Spleen (tissue), 11 donors: ENCODE results near the gene GGT7. TPM values are rescaled to one million over a fixed set of nuclear protein-coding genes. Genes with fewer than 3 reads are reported as not detected.
A peak's percentile ranks its signal among the peaks of the same experiment; 100 is the strongest.

ENCODE experiments used
- DNase-seq: peaks from one replicate; pipeline ENCODE4 v3.0.0-alpha.2; 2020
- H3K27ac ChIP-seq, 8 donors: fragments of 200-600 bp; sonication (generic) in 7 of 8; 1 replicate in 4 of 8; 2 replicates in 4 of 8; pipeline versions ENCODE4 v1.5.0 to v1.8.0; 2016 to 2021; ENCODE audit warnings: inconsistent platforms in 4 of 8, mild to moderate bottlenecking in 4 of 8, moderate library complexity in 1 of 8
- H3K27me3 ChIP-seq, 7 donors: fragments of 200-600 bp; sonication (generic) in 6 of 7; replicated peaks in 1 of 7; 1 replicate in 4 of 7; 2 replicates in 3 of 7; pipeline versions ENCODE4 v1.5.0 to v1.8.0; 2016 to 2021; ENCODE audit warnings: inconsistent platforms in 3 of 7, mild to moderate bottlenecking in 1 of 7
- H3K36me3 ChIP-seq, 6 donors: fragments of 200-600 bp; sonication (generic) in 5 of 6; 1 replicate in 4 of 6; 2 replicates in 2 of 6; pipeline versions ENCODE4 v1.5.0 to v1.8.0; 2016 to 2021; ENCODE audit warnings: inconsistent platforms in 2 of 6
- H3K4me1 ChIP-seq, 6 donors: fragments of 200-600 bp; sonication (generic) in 5 of 6; 1 replicate in 3 of 6; 2 replicates in 3 of 6; pipeline versions ENCODE4 v1.5.0 to v1.8.0; 2016 to 2021; ENCODE audit warnings: inconsistent platforms in 3 of 6
- H3K4me3 ChIP-seq, 8 donors: fragments of 200-600 bp; sonication (generic) in 7 of 8; 1 replicate in 4 of 8; 2 replicates in 4 of 8; pipeline versions ENCODE4 v1.5.0 to v1.8.0; 2016 to 2021; ENCODE audit warnings: inconsistent platforms in 4 of 8, mild to moderate bottlenecking in 4 of 8, moderate library complexity in 2 of 8
- H3K9me3 ChIP-seq, 8 donors: fragments of 200-600 bp; sonication (generic) in 7 of 8; 1 replicate in 4 of 8; 2 replicates in 4 of 8; pipeline versions ENCODE4 v1.5.0 to v1.8.0; 2016 to 2021; ENCODE audit warnings: inconsistent platforms in 4 of 8
- POLR2A ChIP-seq, 3 donors: fragments of 450-650 bp; IDR thresholded peaks; one replicate each; pipeline ENCODE4 v1.5.1; 2017; ENCODE audit warnings: antibody characterized with exemption in 3 of 3, mild to moderate bottlenecking in 1 of 3
- POLR2AphosphoS5 ChIP-seq, 3 donors: sonication (generic); formaldehyde crosslinking; IDR thresholded peaks; one replicate each; pipeline ENCODE4 v1.5.1; 2017; ENCODE audit warnings: antibody characterized with exemption in 3 of 3
- WGBS, 5 donors: extraction: QIAGEN DNeasy Blood & Tissue Kit in 3 of 5; methylation state at CpG; one replicate each; pipeline versions ENCODE4 v1.1.5 to v1.1.7; 2013 to 2018; 5-methylcytosine and 5-hydroxymethylcytosine counted together
- intact Hi-C: fragments of 100-400 bp; cut with DNase I; formaldehyde crosslinking; loops from one replicate; pipeline ENCODE4 v1.15.0; 2023; ENCODE audit warnings: low total_unique reads
- polyA plus RNA-seq, 3 donors: library from polyadenylated mRNA; stranded (reverse); fragments of 200-250 nt; gene quantifications; one replicate each; pipeline ENCODE4 v1.2.1, GENCODE V29; 2013
- total RNA-seq, 7 donors: library from RNA; depleted of rRNA in 3 of 7; stranded (reverse); fragments of >200 nt in 3 of 7; fragmentation: NEBNext Ultra II Directional in 4 of 7; extraction: Animal tissue kit (Norgen Biotek cat#: 25700) in 4 of 7; gene quantifications; one replicate each; pipeline versions ENCODE4 v1.1.0 to v1.2.1, GENCODE V29; 2016 to 2021
- TF ChIP-seq, protein P1 (sequence below), 11 experiments: fragments of 200-600 bp in 7 of 11; fragments of 450-650 bp in 4 of 11; sonication (generic) in 4 of 11; IDR thresholded peaks in 8 of 11; conservative IDR thresholded peaks in 3 of 11; 1 replicate in 7 of 11; 2 replicates in 4 of 11; pipeline versions ENCODE4 v1.4.0 to v1.8.0; 2016 to 2021; ENCODE audit warnings: antibody characterized with exemption in 11 of 11, inconsistent platforms in 4 of 11, mild to moderate bottlenecking in 1 of 11
- donor health status: healthy with polysubstance abuse.
- donor health status: DM: no; HTN: no; CAD: no; lungs with moderate emphysema.
- donor health status: DM: no; HTN: no; CAD: no.
- donor health status: Bipolar disorder and iron deficiency.
- donor health status: healthy.
- donor health status: DM: no; HTN: no; CAD: no.
- donor health status: DM: yes; HTN: yes; CAD: no.

GGT7 gene
- total and polyA plus RNA-seq, 10 donors: 4.3 to 22.1 (median 11.6) TPM

DNA sequence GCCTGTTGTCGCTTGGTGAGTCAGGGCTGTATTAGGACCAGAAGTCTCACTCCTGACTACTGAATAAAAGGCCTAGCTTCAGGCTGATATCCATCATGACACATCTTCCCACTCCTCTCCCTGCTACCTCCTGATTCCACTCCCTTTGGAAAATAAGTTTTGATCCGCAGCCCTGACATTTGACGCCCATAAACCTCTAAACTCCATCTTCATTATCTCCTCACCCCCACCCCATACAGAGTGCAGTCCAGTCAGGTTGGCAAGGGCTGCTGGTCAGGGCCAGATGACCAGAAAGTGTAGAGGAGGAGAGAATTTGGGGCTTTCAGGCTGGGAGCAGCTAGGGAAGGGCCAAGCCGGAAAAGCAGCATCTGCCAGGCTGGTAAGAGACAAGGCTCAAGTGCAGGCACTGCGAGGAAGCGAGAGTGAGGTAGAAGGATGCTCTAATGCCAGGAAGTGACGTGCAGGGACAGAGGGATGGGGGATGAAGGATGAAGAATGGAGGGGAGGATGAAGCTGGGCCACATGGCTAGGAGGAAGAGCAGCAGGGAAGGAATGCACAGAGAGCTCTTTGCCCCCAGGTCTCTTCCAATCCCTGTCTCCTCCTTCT is 1.2 kb downstream of the GGT7 start:
- intact Hi-C loops: loop anchor here (5.0 kb wide), 1 partner anchor 86 kb away; the partner anchor contains the start of genes GSS and MYH7B
- Histone ChIP-seq H3K36me3 (no peaks in the 10 kb centered on the region), H3K4me3 (peak overlapping the region in 4 of 8 donors; percentile 48 to 73 (median 54)), H3K27me3 (no peaks in the 10 kb centered on the region), H3K27ac (peak overlapping the region in 2 of 8 donors; percentile 56 to 80), H3K4me1 (peaks cover 19 to 53% (median 48%) of the 10 kb centered on the region in 6 donors), H3K9me3 (no peaks in the 10 kb centered on the region)
- TF ChIP-seq, protein P1, sequence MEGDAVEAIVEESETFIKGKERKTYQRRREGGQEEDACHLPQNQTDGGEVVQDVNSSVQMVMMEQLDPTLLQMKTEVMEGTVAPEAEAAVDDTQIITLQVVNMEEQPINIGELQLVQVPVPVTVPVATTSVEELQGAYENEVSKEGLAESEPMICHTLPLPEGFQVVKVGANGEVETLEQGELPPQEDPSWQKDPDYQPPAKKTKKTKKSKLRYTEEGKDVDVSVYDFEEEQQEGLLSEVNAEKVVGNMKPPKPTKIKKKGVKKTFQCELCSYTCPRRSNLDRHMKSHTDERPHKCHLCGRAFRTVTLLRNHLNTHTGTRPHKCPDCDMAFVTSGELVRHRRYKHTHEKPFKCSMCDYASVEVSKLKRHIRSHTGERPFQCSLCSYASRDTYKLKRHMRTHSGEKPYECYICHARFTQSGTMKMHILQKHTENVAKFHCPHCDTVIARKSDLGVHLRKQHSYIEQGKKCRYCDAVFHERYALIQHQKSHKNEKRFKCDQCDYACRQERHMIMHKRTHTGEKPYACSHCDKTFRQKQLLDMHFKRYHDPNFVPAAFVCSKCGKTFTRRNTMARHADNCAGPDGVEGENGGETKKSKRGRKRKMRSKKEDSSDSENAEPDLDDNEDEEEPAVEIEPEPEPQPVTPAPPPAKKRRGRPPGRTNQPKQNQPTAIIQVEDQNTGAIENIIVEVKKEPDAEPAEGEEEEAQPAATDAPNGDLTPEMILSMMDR (IDR thresholded peaks at IDR 0.05 in 8 of 11, conservative IDR thresholded peaks at IDR 0.05 in 3 of 11): no peak
- TF ChIP-seq POLR2AphosphoS5 (IDR thresholded peaks at IDR 0.05) (no peak), POLR2A (IDR thresholded peaks at IDR 0.05) (no peak)
- WGBS, 5 donors: 91 to 97% (median 95%) methylated on average over 7 of the region's 7 CpGs
- peak; percentile 58 for DNase-seq

DNA sequence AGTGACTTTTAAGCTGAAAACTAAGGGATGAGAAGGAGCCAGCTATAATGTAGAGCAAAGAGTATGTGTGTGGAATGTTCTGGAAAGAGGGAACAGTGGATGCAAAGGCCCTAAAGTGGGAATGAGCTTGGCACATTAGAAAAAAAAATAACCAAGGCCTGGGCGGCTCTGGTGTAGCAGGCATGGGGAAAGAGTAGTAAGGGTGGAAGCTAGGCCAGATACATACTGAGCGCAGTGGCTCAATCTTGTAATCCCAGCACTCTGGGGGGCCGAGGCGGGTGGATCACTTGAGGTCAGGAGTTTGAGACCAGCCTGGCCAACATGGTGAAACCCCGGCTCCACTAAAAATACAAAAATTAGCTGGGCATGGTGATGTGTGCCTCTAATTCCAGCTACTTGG is 8.4 kb downstream of the GGT7 start:
- 94 to 98% (median 97%) methylated on average over 5 of the region's 5 CpGs for WGBS, 5 donors
- no peak overlapping the region for H3K27ac ChIP-seq
- H3K4me1 ChIP-seq: no peaks in the 10 kb centered on the region
- intact Hi-C loops: no loop called here
- TF ChIP-seq POLR2A (IDR thresholded peaks at IDR 0.05) (no peak), POLR2AphosphoS5 (IDR thresholded peaks at IDR 0.05) (no peak)
- TF ChIP-seq, protein P1 (IDR thresholded peaks at IDR 0.05 in 8 of 11, conservative IDR thresholded peaks at IDR 0.05 in 3 of 11): no peak
- H3K9me3 ChIP-seq: no peaks in the 10 kb centered on the region
- no peaks in the 10 kb centered on the region for H3K27me3 ChIP-seq
- no peak overlapping the region for H3K4me3 ChIP-seq
- peaks cover 0 to 42% (median 7%) of the 10 kb centered on the region in 6 donors for H3K36me3 ChIP-seq
- DNase-seq: no peak

DNA sequence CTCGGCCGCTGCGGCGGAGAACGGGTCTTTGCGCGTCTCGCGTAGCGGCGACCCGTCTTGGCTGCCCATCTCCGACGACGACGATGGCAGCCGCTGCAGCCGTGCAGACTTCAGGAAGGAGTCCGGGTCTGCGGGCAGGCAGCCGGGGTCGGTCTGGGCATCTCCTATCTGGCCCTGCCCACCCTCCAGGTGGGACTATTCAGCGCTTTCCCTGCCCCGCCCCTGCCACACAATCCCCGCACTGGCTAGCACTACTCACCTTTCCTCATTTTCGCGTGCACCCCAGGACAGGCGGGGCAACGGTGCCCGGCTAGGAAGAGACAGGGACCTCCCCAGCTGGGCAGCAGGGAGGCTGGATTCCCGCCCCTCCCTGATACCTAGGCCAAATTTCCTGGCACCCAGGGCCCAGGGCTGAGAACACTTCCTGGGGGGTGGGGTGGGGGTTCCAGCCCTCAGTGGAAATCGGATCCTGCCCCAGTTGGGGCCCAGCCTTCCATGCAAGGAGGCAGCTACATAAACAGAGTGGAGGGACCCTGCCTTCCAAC is 9.2 kb downstream of the GGT7 start:
- Histone ChIP-seq H3K27ac (no peak overlapping the region), H3K4me1 (no peaks in the 10 kb centered on the region), H3K4me3 (no peak overlapping the region), H3K36me3 (peaks cover 0 to 49% (median 7%) of the 10 kb centered on the region in 6 donors), H3K9me3 (no peaks in the 10 kb centered on the region), H3K27me3 (no peaks in the 10 kb centered on the region)
- DNase-seq: no peak
- 81 to 91% (median 84%) methylated on average over 23 to 32 of the region's 32 CpGs for WGBS, 5 donors
- TF ChIP-seq POLR2A (IDR thresholded peaks at IDR 0.05): no peak
- TF ChIP-seq POLR2AphosphoS5 (IDR thresholded peaks at IDR 0.05): no peak
- TF ChIP-seq, protein P1 (IDR thresholded peaks at IDR 0.05 in 8 of 11, conservative IDR thresholded peaks at IDR 0.05 in 3 of 11): no peak
- intact Hi-C loops: no loop called here

DNA sequence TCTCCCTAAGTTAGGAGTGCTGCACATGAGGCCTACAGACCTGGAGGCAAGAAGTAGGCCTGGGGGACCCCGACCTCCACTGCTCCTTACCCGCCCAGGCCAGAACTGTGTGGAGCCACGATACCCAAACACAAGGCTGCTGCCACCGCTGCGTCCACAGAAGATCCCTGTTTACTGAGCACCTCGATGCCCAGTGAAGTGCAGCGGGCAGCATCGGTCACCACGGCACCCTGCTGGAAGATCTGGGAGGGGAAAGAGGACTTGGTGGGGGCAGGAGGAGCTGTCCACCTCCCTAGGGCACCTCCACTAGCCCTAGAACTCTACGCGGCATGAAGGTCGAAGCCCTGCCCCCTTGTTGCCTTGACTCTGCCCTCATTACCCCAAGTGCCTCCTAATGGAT is 9.9 kb downstream of the GGT7 start:
- no peak for DNase-seq
- TF ChIP-seq, protein P1 (IDR thresholded peaks at IDR 0.05 in 8 of 11, conservative IDR thresholded peaks at IDR 0.05 in 3 of 11): no peak
- TF ChIP-seq POLR2AphosphoS5 (IDR thresholded peaks at IDR 0.05): no peak
- TF ChIP-seq POLR2A (IDR thresholded peaks at IDR 0.05): no peak

More for the DNA sequence above, 9.9 kb downstream of the GGT7 start:
- Histone ChIP-seq H3K4me3 (no peak overlapping the region), H3K36me3 (peaks cover 0 to 55% (median 7%) of the 10 kb centered on the region in 6 donors), H3K4me1 (no peaks in the 10 kb centered on the region), H3K27ac (no peak overlapping the region), H3K9me3 (no peaks in the 10 kb centered on the region), H3K27me3 (no peaks in the 10 kb centered on the region)
- intact Hi-C loops: no loop called here
- WGBS, 5 donors: 91 to 97% (median 93%) methylated on average over 6 to 12 of the region's 12 CpGs
